Adrenal gland (tissue), 12 donors: ENCODE measurements around the gene TAGLN2. TPM values are rescaled to one million over a fixed set of nuclear protein-coding genes. Genes with fewer than 3 reads are reported as not detected.

Source experiments
- DNase-seq, 7 donors: peaks; one replicate each; pipeline ENCODE4 v3.0.0-alpha.2; 2019 to 2020
- H3K27ac ChIP-seq, 5 donors: fragments of 200-600 bp; sonication (generic) in 4 of 5; 1 replicate in 3 of 5; 2 replicates in 2 of 5; pipeline versions ENCODE4 v1.5.1 to v1.8.0; 2016 to 2020; ENCODE audit warnings: mild to moderate bottlenecking in 1 of 5
- H3K27me3 ChIP-seq: fragments of 200-600 bp; 2 replicates; pipeline ENCODE4 v1.8.0; 2021
- H3K36me3 ChIP-seq, 2 donors: fragments of 200-600 bp; replicated peaks in 1 of 2; 1 replicate in 1 of 2; 2 replicates in 1 of 2; pipeline versions ENCODE4 v1.5.1 to v1.8.0; 2018 to 2022
- H3K4me1 ChIP-seq, 2 donors: fragments of 200-600 bp; replicated peaks in 1 of 2; 1 replicate in 1 of 2; 2 replicates in 1 of 2; pipeline versions ENCODE4 v1.5.1 to v1.8.0; 2018 to 2021
- H3K4me3 ChIP-seq, 4 donors: fragments of 200-600 bp; sonication (generic) in 3 of 4; one replicate each; pipeline ENCODE4 v1.5.1; 2016 to 2018
- H3K9me3 ChIP-seq, 3 donors: fragments of 200-600 bp; sonication (generic) in 1 of 3; replicated peaks in 1 of 3; 1 replicate in 2 of 3; 2 replicates in 1 of 3; pipeline versions ENCODE4 v1.5.1 to v1.8.0; 2016 to 2021
- POLR2A ChIP-seq, 2 donors: fragments of 450-650 bp; IDR thresholded peaks; one replicate each; pipeline ENCODE4 v1.6.1; 2017; ENCODE audit warnings: antibody characterized with exemption in 2 of 2, mild to moderate bottlenecking in 2 of 2, moderate library complexity in 1 of 2
- WGBS, 4 donors: extraction: QIAGEN DNeasy Blood & Tissue Kit in 2 of 4; methylation state at CpG; one replicate each; pipeline versions ENCODE4 v1.1.5 to v1.1.7; 2013 to 2017; 5-methylcytosine and 5-hydroxymethylcytosine counted together
- intact Hi-C, 2 donors: fragments of 100-400 bp; cut with DNase I; formaldehyde crosslinking; loops; one replicate each; pipeline versions ENCODE4 v1.14.1 to v1.15.0; 2022 to 2023
- polyA plus RNA-seq, 3 donors: library from polyadenylated mRNA; stranded (reverse); fragments of 200-250 nt in 2 of 3; fragments of 350-450 nt in 1 of 3; fragmentation: Illumina TruSeq in 1 of 3; extraction: RNeasy Lipid Tissue Mini Kit (QIAGEN cat#74804) in 1 of 3; gene quantifications; one replicate each; pipeline ENCODE4 v1.2.3, GENCODE V29; 2013 to 2014
- total RNA-seq, 9 donors: library from RNA; depleted of rRNA in 4 of 9; stranded (reverse); fragments of >200 nt in 4 of 9; fragments of 120-200 nt in 1 of 9; fragmentation: NEBNext Ultra II Directional in 1 of 9; extraction: Animal tissue kit (Norgen Biotek cat#: 25700) in 1 of 9; gene quantifications; one replicate each; pipeline versions ENCODE4 v1.1.0 to v1.2.4, GENCODE V29; 2013 to 2023
- TF ChIP-seq, protein P1 (sequence below), 6 experiments: fragments of 450-650 bp in 4 of 6; fragments of 200-600 bp in 2 of 6; sonication (generic) in 1 of 6; IDR thresholded peaks; 1 replicate in 5 of 6; 2 replicates in 1 of 6; pipeline versions ENCODE4 v1.5.1 to v1.8.0; 2016 to 2021; ENCODE audit warnings: antibody characterized with exemption in 6 of 6, mild to moderate bottlenecking in 2 of 6, moderate library complexity in 1 of 6
- donor health status: healthy with polysubstance abuse.
- donor health status: Bipolar disorder and iron deficiency.
- donor health status: DM: yes; HTN: yes; CAD: no.
- donor health status: DM: no; HTN: no; CAD: no.
- donor health status: DM: no; HTN: no; CAD: no.
- donor health status: DM: yes; HTN: yes; CAD: no.

TAGLN2 gene
- total and polyA plus RNA-seq, 12 donors, result 42.3 to 215 (median 143) TPM

GRCh38 chr1:159972443-159973205 is 47.3 kb upstream of the TAGLN2 start:
- H3K36me3 ChIP-seq, result no peaks in the 10 kb centered on the region
- WGBS, 4 donors, result 74 to 93% (median 82%) methylated on average over 6 to 8 of the region's 8 CpGs
- no peaks in the 10 kb centered on the region for H3K9me3 ChIP-seq
- intact Hi-C loops, result no loop called here
- DNase-seq, result no peak
- no peak overlapping the region for H3K27ac ChIP-seq
- H3K4me3 ChIP-seq, result no peak overlapping the region
- peaks cover 0 to 5% of the 10 kb centered on the region in 2 donors for H3K4me1 ChIP-seq
- TF ChIP-seq, protein P1, sequence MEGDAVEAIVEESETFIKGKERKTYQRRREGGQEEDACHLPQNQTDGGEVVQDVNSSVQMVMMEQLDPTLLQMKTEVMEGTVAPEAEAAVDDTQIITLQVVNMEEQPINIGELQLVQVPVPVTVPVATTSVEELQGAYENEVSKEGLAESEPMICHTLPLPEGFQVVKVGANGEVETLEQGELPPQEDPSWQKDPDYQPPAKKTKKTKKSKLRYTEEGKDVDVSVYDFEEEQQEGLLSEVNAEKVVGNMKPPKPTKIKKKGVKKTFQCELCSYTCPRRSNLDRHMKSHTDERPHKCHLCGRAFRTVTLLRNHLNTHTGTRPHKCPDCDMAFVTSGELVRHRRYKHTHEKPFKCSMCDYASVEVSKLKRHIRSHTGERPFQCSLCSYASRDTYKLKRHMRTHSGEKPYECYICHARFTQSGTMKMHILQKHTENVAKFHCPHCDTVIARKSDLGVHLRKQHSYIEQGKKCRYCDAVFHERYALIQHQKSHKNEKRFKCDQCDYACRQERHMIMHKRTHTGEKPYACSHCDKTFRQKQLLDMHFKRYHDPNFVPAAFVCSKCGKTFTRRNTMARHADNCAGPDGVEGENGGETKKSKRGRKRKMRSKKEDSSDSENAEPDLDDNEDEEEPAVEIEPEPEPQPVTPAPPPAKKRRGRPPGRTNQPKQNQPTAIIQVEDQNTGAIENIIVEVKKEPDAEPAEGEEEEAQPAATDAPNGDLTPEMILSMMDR (IDR thresholded peaks at IDR 0.05), result no peak
- TF ChIP-seq POLR2A (IDR thresholded peaks at IDR 0.05), result no peak
- peaks cover 26% of the 10 kb centered on the region for H3K27me3 ChIP-seq

DNA sequence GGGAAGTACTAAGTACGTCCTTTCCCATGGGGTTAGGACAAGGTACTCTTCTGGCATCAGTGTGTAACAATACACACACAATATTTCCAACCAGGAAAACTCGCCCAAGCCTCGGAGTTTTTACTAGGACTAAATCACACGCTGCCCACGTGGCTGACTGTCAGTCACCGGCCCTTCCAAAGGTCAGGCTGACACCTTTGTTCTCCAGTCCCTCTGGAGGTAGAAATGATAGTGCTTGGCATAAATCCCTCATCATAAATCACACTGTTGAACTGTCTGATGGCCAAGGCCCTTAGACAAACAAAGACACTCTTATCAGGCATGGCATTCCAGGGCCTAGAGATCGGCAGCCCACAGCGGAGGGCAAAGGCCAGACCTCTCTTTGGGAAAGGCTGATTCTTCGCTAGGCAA is 45.6 kb upstream of the TAGLN2 start:
- peaks cover 0 to 5% of the 10 kb centered on the region in 2 donors for H3K4me1 ChIP-seq
- no peak overlapping the region for H3K27ac ChIP-seq
- H3K27me3 ChIP-seq, result peaks cover 43% of the 10 kb centered on the region
- DNase-seq, result peak in 4 of 7 donors; percentile 29 to 60 (median 47)
- TF ChIP-seq POLR2A (IDR thresholded peaks at IDR 0.05), result no peak
- TF ChIP-seq, protein P1 (IDR thresholded peaks at IDR 0.05), result no peak
- H3K36me3 ChIP-seq, result no peaks in the 10 kb centered on the region
- no peaks in the 10 kb centered on the region for H3K9me3 ChIP-seq
- 22 to 39% (median 32%) methylated on average over 9 of the region's 9 CpGs for WGBS, 4 donors
- H3K4me3 ChIP-seq, result no peak overlapping the region
- intact Hi-C loops, result no loop called here

DNA sequence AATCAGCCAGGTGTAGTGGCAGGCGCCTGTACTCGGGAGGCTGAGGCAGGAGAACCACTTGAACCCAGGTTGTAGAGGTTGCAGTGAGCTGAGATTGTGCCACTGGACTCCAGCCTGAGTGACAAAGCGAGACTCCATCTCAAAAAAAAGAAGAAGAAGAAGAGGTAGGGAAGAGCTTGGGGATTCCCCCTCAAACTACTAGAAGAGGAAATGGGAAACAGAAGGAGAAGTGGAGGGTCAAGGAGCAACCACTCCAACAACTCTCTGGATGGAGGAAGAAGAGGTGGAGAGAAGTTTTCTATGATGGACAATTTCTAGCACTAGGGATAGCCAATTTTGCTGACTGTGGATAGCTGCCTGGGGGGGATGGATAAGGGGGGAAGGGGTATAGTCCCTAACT is 43.6 kb upstream of the TAGLN2 start:
- Histone ChIP-seq H3K36me3 (no peaks in the 10 kb centered on the region), H3K4me1 (peaks cover 0 to 5% of the 10 kb centered on the region in 2 donors), H3K4me3 (no peak overlapping the region), H3K9me3 (no peaks in the 10 kb centered on the region), H3K27ac (no peak overlapping the region), H3K27me3 (peaks cover 44% of the 10 kb centered on the region)
- intact Hi-C loops, result no loop called here
- no peak for TF ChIP-seq POLR2A (IDR thresholded peaks at IDR 0.05)
- TF ChIP-seq, protein P1 (IDR thresholded peaks at IDR 0.05), result no peak
- no peak for DNase-seq
- 75 to 89% (median 87%) methylated on average over 3 of the region's 3 CpGs for WGBS, 4 donors

GRCh38 chr1:159965263-159965662 is 40.0 kb upstream of the TAGLN2 start:
- DNase-seq, result no peak
- WGBS, 4 donors, result 80 to 83% (median 82%) methylated on average over 2 of the region's 2 CpGs
- H3K4me1 ChIP-seq, result no peaks in the 10 kb centered on the region
- H3K27me3 ChIP-seq, result peaks cover 43% of the 10 kb centered on the region
- intact Hi-C loops, result no loop called here
- no peaks in the 10 kb centered on the region for H3K36me3 ChIP-seq
- H3K9me3 ChIP-seq, result no peaks in the 10 kb centered on the region
- H3K27ac ChIP-seq, result no peak overlapping the region
- TF ChIP-seq POLR2A (IDR thresholded peaks at IDR 0.05), result no peak
- TF ChIP-seq, protein P1 (IDR thresholded peaks at IDR 0.05), result no peak
- H3K4me3 ChIP-seq, result no peak overlapping the region
